GM10248 (cell line): ENCODE results near the gene PROSER2.

ENCODE experiments used
- CTCF ChIA-PET: fragments of 300-600 bp; sonication (Branson Sonifier 250); formaldehyde crosslinking; extraction: SDS; loops from one replicate; lab custom pipeline; 2021; ENCODE audit warnings: antibody characterized with exemption; lab: Yijun Ruan, JAX
- POLR2A ChIA-PET: fragments of 350-650 bp; sonication (Branson Sonifier 250); formaldehyde crosslinking; extraction: SDS; loops from one replicate; lab custom pipeline; 2020; ENCODE audit warnings: antibody characterized with exemption; lab: Yijun Ruan, JAX
- DNase-seq: peaks from one replicate; pipeline ENCODE4 v3.0.0; 2012; ENCODE audit errors: extremely low spot score
- TF ChIP-seq, protein P1 (sequence below): IDR thresholded peaks from 2 replicates; pipeline ENCODE4 v1.5.1; 2012; ENCODE audit warnings: mild to moderate bottlenecking, low read depth; ENCODE audit errors: extremely low read depth, missing control alignments, control extremely low read depth

The PROSER2 gene

GRCh38 chr10:11827006-11827405 is 3.9 kb downstream of the PROSER2 start:
- POLR2A ChIA-PET = no interaction called here
- TF ChIP-seq, protein P1, sequence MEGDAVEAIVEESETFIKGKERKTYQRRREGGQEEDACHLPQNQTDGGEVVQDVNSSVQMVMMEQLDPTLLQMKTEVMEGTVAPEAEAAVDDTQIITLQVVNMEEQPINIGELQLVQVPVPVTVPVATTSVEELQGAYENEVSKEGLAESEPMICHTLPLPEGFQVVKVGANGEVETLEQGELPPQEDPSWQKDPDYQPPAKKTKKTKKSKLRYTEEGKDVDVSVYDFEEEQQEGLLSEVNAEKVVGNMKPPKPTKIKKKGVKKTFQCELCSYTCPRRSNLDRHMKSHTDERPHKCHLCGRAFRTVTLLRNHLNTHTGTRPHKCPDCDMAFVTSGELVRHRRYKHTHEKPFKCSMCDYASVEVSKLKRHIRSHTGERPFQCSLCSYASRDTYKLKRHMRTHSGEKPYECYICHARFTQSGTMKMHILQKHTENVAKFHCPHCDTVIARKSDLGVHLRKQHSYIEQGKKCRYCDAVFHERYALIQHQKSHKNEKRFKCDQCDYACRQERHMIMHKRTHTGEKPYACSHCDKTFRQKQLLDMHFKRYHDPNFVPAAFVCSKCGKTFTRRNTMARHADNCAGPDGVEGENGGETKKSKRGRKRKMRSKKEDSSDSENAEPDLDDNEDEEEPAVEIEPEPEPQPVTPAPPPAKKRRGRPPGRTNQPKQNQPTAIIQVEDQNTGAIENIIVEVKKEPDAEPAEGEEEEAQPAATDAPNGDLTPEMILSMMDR = no peak
- CTCF ChIA-PET = no interaction called here
- DNase-seq = no peak

GRCh38 chr10:11827414-11827813 is 4.3 kb downstream of the PROSER2 start:
- no peak for DNase-seq
- ChIA-PET CTCF (no interaction called here), POLR2A (no interaction called here)
- TF ChIP-seq, protein P1 = no peak

DNA sequence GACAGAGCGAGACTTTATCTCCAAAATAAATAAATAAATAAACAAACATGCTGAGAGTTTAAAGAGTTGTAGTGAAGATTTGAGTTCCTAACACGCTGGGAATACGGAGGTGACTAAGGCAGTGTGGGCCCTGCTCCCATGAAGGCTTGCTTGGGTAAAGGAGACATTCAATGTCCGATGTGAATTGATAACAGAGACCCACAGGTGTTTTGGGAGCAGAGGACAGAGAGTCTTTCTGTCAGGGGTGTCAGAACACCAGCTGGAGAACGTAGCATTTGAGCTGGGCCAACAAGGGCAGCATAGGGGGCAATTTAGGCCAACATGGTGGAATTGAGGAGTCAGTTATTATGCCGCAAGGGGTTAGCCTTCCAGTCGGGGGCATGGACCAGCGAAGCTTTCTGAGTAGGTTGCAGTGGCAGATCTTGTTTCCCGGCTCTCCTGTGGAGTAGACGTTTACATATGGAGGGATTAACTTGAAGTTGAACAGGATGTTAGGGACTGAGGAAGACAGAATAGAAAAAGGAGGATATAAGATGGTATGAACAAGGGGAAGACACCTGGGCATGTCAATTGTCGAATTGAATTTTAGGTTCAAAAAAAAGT is 5.6 kb downstream of the PROSER2 start:
- DNase-seq = no peak
- ChIA-PET CTCF (interaction anchor here (2.1 kb wide), 1 partner anchor 9 kb away, joined by 12 read pairs; no protein-coding TSS in a partner anchor), POLR2A (no interaction called here)
- TF ChIP-seq, protein P1 = no peak

GRCh38 chr10:11830836-11831519 is 7.8 kb downstream of the PROSER2 start:
- DNase-seq = no peak
- TF ChIP-seq, protein P1 = no peak
- ChIA-PET CTCF (interaction anchor here (0.7 to 4.2 kb wide), 2 partner anchors 11 to 23 kb away, joined by 3 to 18 read pairs; no protein-coding TSS in a partner anchor), POLR2A (no interaction called here)

GRCh38 chr10:11831520-11831951 is 8.4 kb downstream of the PROSER2 start:
- TF ChIP-seq, protein P1 = no peak
- no peak for DNase-seq
- POLR2A ChIA-PET = no interaction called here
- CTCF ChIA-PET = interaction anchor here (0.7 to 4.2 kb wide), 2 partner anchors 12 to 23 kb away, joined by 3 to 18 read pairs; no protein-coding TSS in a partner anchor

- TF ChIP-seq, protein P1 = no peak
- no peak for DNase-seq
- CTCF ChIA-PET = interaction anchor here (4.2 kb wide), 1 partner anchor 12 kb away, joined by 18 read pairs; no protein-coding TSS in a partner anchor
- POLR2A ChIA-PET = no interaction called here
Observed at GRCh38 chr10:11832042-11832441, 8.9 kb downstream of the PROSER2 start.
